Fibroblast of mammary gland (primary cell): ENCODE measurements around the gene RNF126.
"Not testable (repeated sequence)": the region's sequence is repeated elsewhere in the genome, so short reads cannot be mapped to it uniquely, and the experiment has no call there.

ENCODE experiments used
- DNase-seq: peaks from one replicate; pipeline ENCODE4 v3.0.0-alpha.2; 2010; ENCODE audit warnings: low read depth
- H3K4me3 ChIP-seq: 2 replicates; pipeline ENCODE4 v1.5.1; 2011; ENCODE audit warnings: low read depth, mild to moderate bottlenecking, low read length, moderate library complexity; ENCODE audit not compliant: control insufficient read depth
- CTCF ChIP-seq: conservative IDR thresholded peaks from 2 replicates; pipeline ENCODE4 v1.5.1; 2011; ENCODE audit warnings: low read depth, low read length, inconsistent platforms; ENCODE audit not compliant: control insufficient read depth, insufficient read depth

Gene RNF126

GRCh38 chr19:621819-622218 is 41.2 kb downstream of the RNF126 start:
- no peak for TF ChIP-seq CTCF
- DNase-seq: no peak

GRCh38 chr19:621191-621590 is 41.8 kb downstream of the RNF126 start:
- not testable (repeated sequence) for DNase-seq, H3K4me3 ChIP-seq

More at GRCh38 chr19:621819-622218, 41.2 kb downstream of the RNF126 start:
- H3K4me3 ChIP-seq: no peak overlapping the region

GRCh38 chr19:620166-620862 is 42.7 kb downstream of the RNF126 start:
- no peak for TF ChIP-seq CTCF
- no peak overlapping the region for H3K4me3 ChIP-seq
- no peak for DNase-seq

- no peak for DNase-seq
- no peak for TF ChIP-seq CTCF
Measured at GRCh38 chr19:619286-620002, 43.6 kb downstream of the RNF126 start.

GRCh38 chr19:618674-619285 is 44.2 kb downstream of the RNF126 start:
- TF ChIP-seq CTCF: no peak
- H3K4me3 ChIP-seq: no peak overlapping the region
- DNase-seq: no peak

More at GRCh38 chr19:619286-620002, 43.6 kb downstream of the RNF126 start:
- no peak overlapping the region for H3K4me3 ChIP-seq

GRCh38 chr19:618247-618619 is 44.8 kb downstream of the RNF126 start:
- DNase-seq: no peak
- no peak overlapping the region for H3K4me3 ChIP-seq
- no peak for TF ChIP-seq CTCF
